DOHH2 (cell line): ENCODE results near the gene FFAR3.

ENCODE experiments used
- CTCF ChIP-seq: fragments of 200-600 bp; sonication (generic); IDR thresholded peaks from one replicate; pipeline ENCODE4 v1.5.1; 2014; ENCODE audit warnings: antibody characterized with exemption, mild to moderate bottlenecking, low read depth, low read length; ENCODE audit not compliant: poor library complexity, severe bottlenecking
- EZH2phosphoT487 ChIP-seq: fragments of 200-600 bp; sonication (generic); IDR thresholded peaks from 2 replicates; pipeline ENCODE4 v1.6.1; 2017; ENCODE audit warnings: borderline replicate concordance, mild to moderate bottlenecking, antibody characterized with exemption, low read length, moderate library complexity, mixed read lengths

DNA sequence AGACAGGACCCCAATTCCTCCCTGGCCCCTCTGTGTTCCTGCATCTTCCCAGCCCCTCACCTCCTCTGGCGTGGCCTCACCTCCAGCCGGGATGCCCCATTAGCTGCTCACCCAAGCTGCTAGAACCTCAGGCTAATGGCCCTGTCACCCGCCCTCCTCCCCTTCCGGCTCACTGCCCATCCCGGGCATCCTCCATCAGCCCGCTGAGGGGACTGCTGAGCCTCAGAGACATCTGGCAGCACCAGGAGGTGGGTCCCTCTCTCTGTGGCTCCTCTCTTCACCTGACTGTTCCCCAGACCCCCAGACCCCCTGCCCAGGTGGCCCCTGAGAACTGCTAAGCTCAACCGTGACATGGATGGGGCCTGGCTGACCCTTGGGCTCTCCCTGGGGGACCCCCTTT lies 7.7 kb upstream of the FFAR3 start:
- TF ChIP-seq CTCF, result no peak
- no peak for TF ChIP-seq EZH2phosphoT487
